Vein endothelial cell (primary cell): ENCODE measurements around the gene HMGB1. TPM values are rescaled to one million over a fixed set of nuclear protein-coding genes. Genes with fewer than 3 reads are reported as not detected.

Experiments used
- total RNA-seq: library from RNA; depleted of rRNA; stranded (reverse); fragments of >200 nt; gene quantifications from 2 replicates; pipeline ENCODE4 v1.2.3, GENCODE V29; 2012

Gene HMGB1
- total RNA-seq: 142 and 390 TPM in 2 replicates

GRCh38 chr13:30465593-30466357, at the start of gene HMGB1:
HMGB1 (minus strand) TSS chr13:30465936; CDS start chr13:30463680, 2,256 bp downstream.

GRCh38 chr13:30422054-30422839, 43.5 kb downstream of the HMGB1 start, which contains the start of gene UBE2L5:
UBE2L5 (plus strand) TSS chr13:30422493; CDS start chr13:30427991, 5,498 bp downstream.

Other genes with a start within 250 kb of the HMGB1 start
- gene KATNAL1, start 158.4 kb downstream of the HMGB1 start, total RNA-seq: 17.0 and 27.6 TPM in 2 replicates
- not detected in 2 replicates for gene UBE2L5, start 43.4 kb downstream of the HMGB1 start, total RNA-seq
- gene USPL1, start 152.0 kb upstream of the HMGB1 start, total RNA-seq: 16.7 and 22.8 TPM in 2 replicates